Activated naive CD4-positive, alpha-beta T cell treated with anti-CD3 and anti-CD28 coated beads, Interleukin-2, amount 10 ng/mL, durations not matched to agents 7 days and 5 days (primary cell): ENCODE measurements around the gene RASSF5.
"Not testable (repeated sequence)": the region's sequence is repeated elsewhere in the genome, so short reads cannot be mapped to it uniquely, and the experiment has no call there.

Experiments used
- CTCF ChIA-PET: fragments of 350-600 bp; sonication (Branson Sonifier 250); formaldehyde crosslinking; loops from one replicate; lab custom pipeline; 2021; ENCODE audit warnings: antibody characterized with exemption; lab: Charles Lee
- DNase-seq: peaks from one replicate; pipeline ENCODE4 v3.0.0-alpha.2; 2020
- H3K27ac Mint-ChIP-seq: one replicate; pipeline ENCODE4 v1.8.0; 2021; ENCODE audit warnings: mild to moderate bottlenecking, moderate library complexity, mixed read lengths
- H3K27me3 Mint-ChIP-seq: one replicate; pipeline ENCODE4 v1.8.0; 2021; ENCODE audit warnings: mild to moderate bottlenecking, mixed read lengths
- H3K36me3 Mint-ChIP-seq: one replicate; pipeline ENCODE4 v1.8.0; 2021; ENCODE audit warnings: mixed read lengths
- H3K4me1 Mint-ChIP-seq: one replicate; pipeline ENCODE4 v1.8.0; 2021; ENCODE audit warnings: mixed read lengths
- H3K4me3 Mint-ChIP-seq: one replicate; pipeline ENCODE4 v1.8.0; 2021; ENCODE audit warnings: mild to moderate bottlenecking, moderate library complexity, mixed read lengths
- H3K9me3 Mint-ChIP-seq: one replicate; pipeline ENCODE4 v1.8.0; 2021; ENCODE audit warnings: mixed read lengths

Gene RASSF5

DNA sequence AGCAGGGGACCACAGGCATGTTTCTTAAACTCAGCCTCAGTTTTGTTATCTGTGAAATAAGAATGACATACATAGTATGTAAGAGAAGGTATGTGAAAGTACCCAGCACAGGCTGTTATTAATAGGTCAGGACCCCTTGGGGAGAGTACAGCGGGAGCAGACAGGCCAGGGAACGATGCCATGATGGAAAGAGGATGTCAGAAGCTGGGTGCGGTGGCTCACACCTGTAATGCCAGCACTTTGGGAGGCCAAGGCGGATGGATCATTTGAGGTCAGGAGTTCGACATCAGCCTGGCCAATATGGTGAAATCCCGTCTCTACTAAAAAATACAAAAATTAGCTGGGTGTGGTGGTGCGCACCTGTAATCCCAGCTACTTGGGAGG is 73.8 kb downstream of the RASSF5 start:
- not testable (repeated sequence) for H3K27me3 Mint-ChIP-seq, DNase-seq, H3K9me3 Mint-ChIP-seq
- Mint-ChIP-seq H3K4me1 (peaks cover 92% of the 10 kb centered on the region), H3K4me3 (peak overlapping the region; percentile 65), H3K27ac (peak overlapping the region; percentile 95), H3K36me3 (peaks cover 86% of the 10 kb centered on the region)
- CTCF ChIA-PET: interaction anchor here (0.7 to 11.8 kb wide), 9 partner anchors 8 to 101 kb away, joined by 3 to 414 read pairs (median 9); partner anchors contain the start of gene EIF2D

DNA sequence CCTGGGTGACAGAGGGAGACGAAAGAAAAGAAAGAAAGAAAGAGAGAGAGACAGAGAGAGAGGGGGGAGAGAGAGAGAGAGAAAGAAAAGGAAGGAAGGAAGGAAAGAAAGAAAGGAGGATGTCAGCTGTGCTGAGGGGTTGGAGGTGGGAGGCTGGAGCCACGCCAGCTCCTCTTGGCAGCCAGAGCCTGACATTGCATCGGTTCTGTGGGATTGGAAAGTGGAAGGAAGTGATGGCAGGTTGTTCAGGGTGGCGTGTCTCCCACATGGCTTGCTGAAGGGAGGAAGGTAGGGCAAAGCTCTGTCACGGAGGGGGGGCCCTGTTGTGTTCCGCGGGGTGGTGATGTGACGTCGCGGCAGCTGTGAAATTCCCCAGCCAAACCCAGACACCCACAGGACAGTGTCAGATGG is 74.2 kb downstream of the RASSF5 start:
- Mint-ChIP-seq H3K27ac (peak overlapping the region; percentile 95), H3K36me3 (peaks cover 84% of the 10 kb centered on the region), H3K4me3 (peak overlapping the region; percentile 65), H3K4me1 (peaks cover 90% of the 10 kb centered on the region), H3K9me3 (no peaks in the 10 kb centered on the region), H3K27me3 (no peaks in the 10 kb centered on the region)
- peak; percentile 52 for DNase-seq
- CTCF ChIA-PET: interaction anchor here (0.7 to 11.8 kb wide), 8 partner anchors 10 to 102 kb away, joined by 3 to 414 read pairs (median 10); partner anchors contain the start of gene EIF2D

DNA sequence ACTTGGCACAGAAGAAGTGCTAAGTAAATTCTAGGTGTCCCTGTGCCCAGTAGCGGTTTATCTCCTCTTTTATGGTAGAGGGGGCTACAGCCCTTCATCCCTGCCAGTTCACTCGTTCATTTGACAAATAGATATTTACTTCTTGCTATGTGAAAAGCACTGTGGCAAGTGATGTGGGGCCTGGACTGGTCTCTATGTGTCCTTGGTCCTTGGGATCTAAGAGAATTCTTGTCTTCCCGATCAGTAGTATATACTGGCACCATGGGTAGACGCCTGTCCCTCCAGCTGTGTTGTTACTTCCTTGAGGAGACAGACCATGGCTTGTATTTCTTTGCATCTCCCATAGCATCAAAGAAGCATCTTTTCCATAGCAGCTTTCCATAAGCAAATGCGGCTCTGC is 75.2 kb downstream of the RASSF5 start:
- CTCF ChIA-PET: interaction anchor here (0.9 to 11.8 kb wide), 16 partner anchors 9 to 127 kb away, joined by 3 to 414 read pairs (median 5); partner anchors contain the start of gene RASSF5
- Mint-ChIP-seq H3K4me1 (peaks cover 89% of the 10 kb centered on the region), H3K9me3 (no peaks in the 10 kb centered on the region), H3K36me3 (peaks cover 85% of the 10 kb centered on the region), H3K4me3 (peak overlapping the region; percentile 56), H3K27ac (peak overlapping the region; percentile 95), H3K27me3 (no peaks in the 10 kb centered on the region)
- DNase-seq: no peak

DNA sequence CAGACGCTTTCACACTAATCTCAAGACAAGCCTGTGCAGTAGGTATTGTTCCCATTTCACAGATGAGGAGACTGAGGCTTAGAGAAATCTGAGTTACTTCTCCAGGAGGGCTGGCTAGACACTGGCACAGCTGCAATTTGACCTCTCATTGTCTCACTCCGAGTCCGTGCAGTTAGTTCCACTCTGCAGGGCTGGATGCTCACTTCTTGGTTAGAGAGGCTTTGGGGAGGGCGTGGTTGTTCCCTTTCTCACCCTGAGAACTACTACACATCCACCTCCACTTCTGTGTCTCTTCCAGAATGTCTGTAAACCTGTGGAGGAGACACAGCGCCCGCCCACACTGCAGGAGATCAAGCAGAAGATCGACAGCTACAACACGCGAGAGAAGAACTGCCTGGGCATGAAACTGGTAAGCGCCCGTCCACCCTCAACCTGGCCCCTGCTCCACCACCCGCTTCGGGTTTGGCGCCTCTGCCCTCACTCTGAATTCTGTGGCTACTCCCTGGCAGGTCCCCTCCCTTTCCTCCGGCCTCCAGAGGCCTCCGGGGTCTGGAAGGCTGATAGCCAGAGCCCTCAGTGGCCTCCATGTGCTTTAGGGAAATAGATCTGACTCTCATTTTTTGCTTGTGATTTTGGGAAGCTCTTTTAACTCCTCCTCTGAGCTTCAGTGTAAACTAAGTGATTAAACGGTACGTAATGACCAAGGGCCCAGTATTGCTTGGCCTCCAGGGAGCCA is 75.8 kb downstream of the RASSF5 start:
- peak; percentile 40 for DNase-seq
- Mint-ChIP-seq H3K36me3 (peaks cover 85% of the 10 kb centered on the region), H3K4me1 (peaks cover 89% of the 10 kb centered on the region), H3K9me3 (no peaks in the 10 kb centered on the region), H3K27ac (peak overlapping the region; percentile 95), H3K4me3 (peak overlapping the region; percentile 56), H3K27me3 (no peaks in the 10 kb centered on the region)
- CTCF ChIA-PET: interaction anchor here (0.8 to 11.8 kb wide), 23 partner anchors 7 to 128 kb away, joined by 3 to 414 read pairs (median 5); partner anchors contain the start of genes IKBKE and RASSF5

DNA sequence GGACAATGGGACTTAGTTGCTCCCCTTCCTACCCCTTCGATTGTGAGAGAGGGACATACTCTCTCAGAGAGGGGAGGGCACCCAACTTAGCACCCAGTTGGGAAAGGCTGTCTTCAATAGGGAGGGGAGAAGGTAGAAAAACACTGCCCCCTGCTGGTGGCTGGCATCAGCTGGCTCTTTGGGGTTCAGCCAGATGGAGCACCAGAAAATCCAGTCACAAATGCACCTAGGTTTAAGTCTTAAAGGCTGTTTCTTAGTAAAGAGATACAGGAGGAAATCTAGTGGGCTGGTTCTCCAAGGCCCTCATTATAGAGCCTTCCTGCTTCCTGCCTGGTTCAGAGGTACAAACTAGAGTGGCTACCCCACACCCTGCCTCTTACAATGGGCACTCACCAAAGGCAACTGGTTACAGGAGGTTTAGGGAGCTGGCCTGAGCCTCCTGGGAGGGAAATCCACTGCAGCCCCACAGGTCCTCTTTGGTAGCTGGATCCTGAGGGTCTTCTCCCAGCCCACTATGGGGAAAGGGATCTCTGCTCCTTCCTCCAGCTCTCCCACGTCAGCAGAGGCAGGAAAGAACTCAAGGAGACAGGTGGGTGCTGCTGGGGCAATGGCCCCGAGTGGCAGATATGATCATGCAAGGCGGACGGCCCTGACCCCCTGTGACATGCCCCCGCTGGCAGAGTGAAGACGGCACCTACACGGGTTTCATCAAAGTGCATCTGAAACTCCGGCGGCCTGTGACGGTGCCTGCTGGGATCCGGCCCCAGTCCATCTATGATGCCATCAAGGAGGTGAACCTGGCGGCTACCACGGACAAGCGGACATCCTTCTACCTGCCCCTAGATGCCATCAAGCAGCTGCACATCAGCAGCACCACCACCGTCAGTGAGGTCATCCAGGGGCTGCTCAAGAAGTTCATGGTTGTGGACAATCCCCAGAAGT is 76.6 kb downstream of the RASSF5 start:
- Mint-ChIP-seq H3K27me3 (no peaks in the 10 kb centered on the region), H3K9me3 (no peaks in the 10 kb centered on the region), H3K4me1 (peaks cover 89% of the 10 kb centered on the region), H3K27ac (peak overlapping the region; percentile 95), H3K4me3 (peak overlapping the region; percentile 56), H3K36me3 (peaks cover 83% of the 10 kb centered on the region)
- CTCF ChIA-PET: interaction anchor here (0.8 to 11.8 kb wide), 24 partner anchors 8 to 129 kb away, joined by 3 to 414 read pairs (median 5); partner anchors contain the start of genes IKBKE and RASSF5
- peak; percentile 91 for DNase-seq

DNA sequence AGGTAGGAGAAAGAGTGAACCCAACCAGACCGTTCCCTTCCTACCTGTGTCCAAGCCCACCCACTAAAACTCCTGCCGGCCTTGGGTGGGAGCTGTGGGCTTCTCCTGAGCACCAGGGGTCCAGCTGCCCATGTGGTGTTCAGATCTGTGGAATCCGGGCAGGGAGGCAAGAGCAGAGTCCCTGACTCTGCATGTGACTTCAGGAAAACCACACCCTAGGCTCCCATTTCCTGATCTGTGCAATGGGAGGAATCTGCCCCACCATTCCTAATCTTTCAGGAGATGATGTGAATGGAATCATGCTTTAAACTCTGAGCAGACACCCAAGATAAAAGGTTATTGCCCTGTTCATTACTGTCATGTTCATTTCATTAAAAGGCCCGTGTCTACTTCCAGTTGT is 77.4 kb downstream of the RASSF5 start:
- CTCF ChIA-PET: interaction anchor here (0.8 to 11.8 kb wide), 12 partner anchors 9 to 122 kb away, joined by 3 to 414 read pairs (median 12); partner anchors contain the start of genes IKBKE and RASSF5
- Mint-ChIP-seq H3K36me3 (peaks cover 81% of the 10 kb centered on the region), H3K4me3 (no peak overlapping the region), H3K4me1 (peaks cover 89% of the 10 kb centered on the region), H3K9me3 (no peaks in the 10 kb centered on the region), H3K27me3 (no peaks in the 10 kb centered on the region), H3K27ac (peak overlapping the region; percentile 67)
- DNase-seq: no peak

DNA sequence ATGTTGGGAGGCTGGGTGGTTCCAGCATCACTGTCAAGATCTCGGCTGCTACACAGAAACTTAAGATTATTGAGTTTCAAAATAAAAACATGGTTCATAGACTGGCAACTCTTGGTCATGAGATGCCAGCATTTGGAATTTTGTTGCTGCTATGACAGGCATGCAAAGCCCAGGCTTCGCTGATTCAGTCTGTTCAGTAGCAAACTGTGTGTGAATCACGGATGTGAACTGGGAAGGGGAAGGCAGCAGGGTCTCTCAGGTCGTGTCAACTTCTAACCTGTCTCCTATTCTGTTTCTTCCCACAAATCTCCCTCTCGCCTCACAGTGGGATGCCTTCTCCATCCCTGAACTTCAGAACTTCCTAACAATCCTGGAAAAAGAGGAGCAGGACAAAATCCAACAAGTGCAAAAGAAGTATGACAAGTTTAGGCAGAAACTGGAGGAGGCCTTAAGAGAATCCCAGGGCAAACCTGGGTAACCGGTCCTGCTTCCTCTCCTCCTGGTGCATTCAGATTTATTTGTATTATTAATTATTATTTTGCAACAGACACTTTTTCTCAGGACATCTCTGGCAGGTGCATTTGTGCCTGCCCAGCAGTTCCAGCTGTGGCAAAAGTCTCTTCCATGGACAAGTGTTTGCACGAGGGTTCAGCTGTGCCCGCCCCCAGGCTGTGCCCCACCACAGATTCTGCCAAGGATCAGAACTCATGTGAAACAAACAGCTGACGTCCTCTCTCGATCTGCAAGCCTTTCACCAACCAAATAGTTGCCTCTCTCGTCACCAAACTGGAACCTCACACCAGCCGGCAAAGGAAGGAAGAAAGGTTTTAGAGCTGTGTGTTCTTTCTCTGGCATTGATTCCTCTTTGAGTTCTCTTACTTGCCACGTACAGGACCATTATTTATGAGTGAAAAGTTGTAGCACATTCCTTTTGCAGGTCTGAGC is 79.4 kb downstream of the RASSF5 start:
- no peak overlapping the region for H3K4me3 Mint-ChIP-seq
- DNase-seq: no peak
- peaks cover 88% of the 10 kb centered on the region for H3K4me1 Mint-ChIP-seq
- H3K27ac Mint-ChIP-seq: peak overlapping the region; percentile 19
- CTCF ChIA-PET: interaction anchor here (0.6 to 11.8 kb wide), 11 partner anchors 21 to 125 kb away, joined by 3 to 414 read pairs (median 9); no protein-coding TSS in a partner anchor
- H3K9me3 Mint-ChIP-seq: no peaks in the 10 kb centered on the region
- H3K27me3 Mint-ChIP-seq: no peaks in the 10 kb centered on the region
- peaks cover 78% of the 10 kb centered on the region for H3K36me3 Mint-ChIP-seq

DNA sequence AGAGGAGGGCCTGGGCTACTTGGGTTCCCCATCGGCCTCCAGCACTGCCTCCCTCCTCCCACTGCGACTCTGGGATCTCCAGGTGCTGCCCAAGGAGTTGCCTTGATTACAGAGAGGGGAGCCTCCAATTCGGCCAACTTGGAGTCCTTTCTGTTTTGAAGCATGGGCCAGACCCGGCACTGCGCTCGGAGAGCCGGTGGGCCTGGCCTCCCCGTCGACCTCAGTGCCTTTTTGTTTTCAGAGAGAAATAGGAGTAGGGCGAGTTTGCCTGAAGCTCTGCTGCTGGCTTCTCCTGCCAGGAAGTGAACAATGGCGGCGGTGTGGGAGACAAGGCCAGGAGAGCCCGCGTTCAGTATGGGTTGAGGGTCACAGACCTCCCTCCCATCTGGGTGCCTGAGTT is 80.6 kb downstream of the RASSF5 start:
- no peak for DNase-seq
- Mint-ChIP-seq H3K4me3 (no peak overlapping the region), H3K36me3 (peaks cover 83% of the 10 kb centered on the region), H3K9me3 (no peaks in the 10 kb centered on the region), H3K4me1 (peaks cover 84% of the 10 kb centered on the region), H3K27me3 (no peaks in the 10 kb centered on the region), H3K27ac (peak overlapping the region; percentile 31)
- CTCF ChIA-PET: interaction anchor here (0.6 to 2.6 kb wide), 9 partner anchors 10 to 126 kb away, joined by 3 to 22 read pairs (median 5); no protein-coding TSS in a partner anchor

DNA sequence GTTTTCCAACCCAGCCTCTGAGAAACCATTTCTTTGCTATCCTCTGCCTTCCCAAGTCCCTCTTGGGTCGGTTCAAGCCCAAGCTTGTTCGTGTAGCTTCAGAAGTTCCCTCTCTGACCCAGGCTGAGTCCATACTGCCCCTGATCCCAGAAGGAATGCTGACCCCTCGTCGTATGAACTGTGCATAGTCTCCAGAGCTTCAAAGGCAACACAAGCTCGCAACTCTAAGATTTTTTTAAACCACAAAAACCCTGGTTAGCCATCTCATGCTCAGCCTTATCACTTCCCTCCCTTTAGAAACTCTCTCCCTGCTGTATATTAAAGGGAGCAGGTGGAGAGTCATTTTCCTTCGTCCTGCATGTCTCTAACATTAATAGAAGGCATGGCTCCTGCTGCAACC is 81.2 kb downstream of the RASSF5 start:
- H3K4me1 Mint-ChIP-seq: peaks cover 80% of the 10 kb centered on the region
- no peak overlapping the region for H3K4me3 Mint-ChIP-seq
- H3K27me3 Mint-ChIP-seq: no peaks in the 10 kb centered on the region
- no peaks in the 10 kb centered on the region for H3K9me3 Mint-ChIP-seq
- CTCF ChIA-PET: interaction anchor here (0.7 to 2.6 kb wide), 10 partner anchors 8 to 98 kb away, joined by 3 to 22 read pairs (median 4); no protein-coding TSS in a partner anchor
- H3K27ac Mint-ChIP-seq: peak overlapping the region; percentile 91
- DNase-seq: no peak
- peaks cover 81% of the 10 kb centered on the region for H3K36me3 Mint-ChIP-seq

DNA sequence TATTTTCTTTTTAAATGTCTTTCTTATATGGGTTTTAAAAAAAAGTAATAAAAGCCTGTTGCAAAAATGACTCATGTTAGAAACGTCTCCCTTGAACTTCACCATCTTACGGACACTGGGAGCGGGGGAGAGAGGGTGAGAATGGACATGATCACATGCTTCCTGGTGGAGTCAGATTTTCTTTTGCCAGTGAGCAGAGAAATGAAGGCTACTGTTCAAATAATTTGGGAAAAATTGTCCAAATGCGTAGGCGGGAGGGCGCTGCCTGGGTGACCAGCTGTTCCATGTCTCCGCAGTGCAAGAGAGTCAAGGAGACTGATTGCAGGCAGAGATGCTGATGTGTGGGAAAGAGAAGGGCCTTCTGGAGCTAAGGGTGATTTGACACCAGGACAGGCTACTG is 81.9 kb downstream of the RASSF5 start:
- H3K9me3 Mint-ChIP-seq: no peaks in the 10 kb centered on the region
- no peak for DNase-seq
- CTCF ChIA-PET: interaction anchor here (0.6 to 2.6 kb wide), 8 partner anchors 9 to 99 kb away, joined by 3 to 22 read pairs (median 4); no protein-coding TSS in a partner anchor
- H3K4me1 Mint-ChIP-seq: peaks cover 73% of the 10 kb centered on the region
- H3K27ac Mint-ChIP-seq: peak overlapping the region; percentile 91
- H3K27me3 Mint-ChIP-seq: no peaks in the 10 kb centered on the region
- H3K4me3 Mint-ChIP-seq: no peak overlapping the region
- peaks cover 78% of the 10 kb centered on the region for H3K36me3 Mint-ChIP-seq

DNA sequence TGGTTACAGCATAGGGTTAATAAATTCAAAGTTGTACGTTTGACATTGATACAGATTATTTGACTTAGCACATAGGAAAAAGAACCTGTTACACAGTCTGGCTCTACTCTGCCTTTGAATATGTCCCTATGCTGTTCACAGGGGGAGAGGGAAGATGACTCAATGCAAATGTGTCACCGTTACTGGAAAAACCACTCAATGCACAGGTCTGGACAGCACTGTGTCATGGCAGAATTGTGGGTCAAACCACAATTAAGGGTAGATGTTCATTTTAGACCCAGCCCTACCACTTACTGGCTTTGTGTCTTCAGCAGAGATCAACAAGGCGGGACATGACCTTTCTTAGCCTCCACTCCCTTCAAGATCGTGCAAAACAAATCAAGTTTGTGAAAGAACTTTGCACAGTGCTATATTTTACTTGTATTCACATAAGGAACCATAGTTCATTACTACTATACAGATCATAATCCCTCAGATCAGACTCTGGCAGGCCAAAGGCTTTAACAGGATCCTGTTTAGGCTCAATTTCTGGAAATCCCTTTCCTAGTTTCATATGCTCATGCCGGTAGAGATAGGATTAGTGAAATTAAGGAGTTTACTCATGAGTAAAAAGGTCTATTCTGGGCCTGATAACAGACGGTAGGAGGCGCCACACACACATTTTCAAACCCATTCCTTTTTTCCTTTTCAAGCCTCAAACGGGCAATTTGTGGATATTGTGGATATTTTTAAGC is 82.9 kb downstream of the RASSF5 start:
- CTCF ChIA-PET: interaction anchor here (0.6 to 3.1 kb wide), 6 partner anchors 10 to 100 kb away, joined by 3 to 20 read pairs (median 6); no protein-coding TSS in a partner anchor
- Mint-ChIP-seq H3K27me3 (no peaks in the 10 kb centered on the region), H3K36me3 (peaks cover 73% of the 10 kb centered on the region), H3K9me3 (no peaks in the 10 kb centered on the region), H3K27ac (peak overlapping the region; percentile 91), H3K4me3 (peak overlapping the region; percentile 5), H3K4me1 (peaks cover 64% of the 10 kb centered on the region)
- peak; percentile 65 for DNase-seq

DNA sequence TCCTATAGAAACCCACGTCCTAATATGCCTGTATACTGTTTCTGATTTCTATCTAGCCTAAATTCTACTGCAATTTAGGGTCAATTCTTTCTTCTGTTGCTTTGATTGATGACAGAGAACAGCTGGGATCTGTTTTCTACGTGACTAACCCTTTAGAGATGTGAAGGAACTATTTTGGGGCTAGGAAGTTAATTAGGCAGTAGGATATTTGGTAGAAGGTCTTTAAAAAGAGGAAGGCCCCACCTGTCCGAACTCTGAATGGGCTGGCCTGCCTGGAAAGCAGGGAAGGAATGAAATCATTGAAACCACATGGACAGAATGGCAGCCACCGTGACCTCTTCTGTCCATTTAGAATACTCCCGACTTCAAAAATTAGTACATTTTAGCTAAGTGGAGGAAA is 83.9 kb downstream of the RASSF5 start:
- Mint-ChIP-seq H3K4me3 (no peak overlapping the region), H3K36me3 (peaks cover 75% of the 10 kb centered on the region), H3K27me3 (no peaks in the 10 kb centered on the region), H3K9me3 (no peaks in the 10 kb centered on the region), H3K4me1 (peaks cover 61% of the 10 kb centered on the region), H3K27ac (peak overlapping the region; percentile 91)
- CTCF ChIA-PET: interaction anchor here (0.8 to 3.1 kb wide), 15 partner anchors 9 to 85 kb away, joined by 3 to 20 read pairs (median 3); partner anchors contain the start of genes EIF2D and RASSF5
- DNase-seq: no peak
